HG02763 (cell line): ENCODE results near the gene EPHB2.

Experiments used
- ATAC-seq: cut with Tn5 transposase; IDR thresholded peaks from one replicate; pipeline ENCODE4 v1.9.1; 2021; ENCODE audit warnings: mild to moderate bottlenecking, moderate library complexity; ENCODE audit not compliant: unreplicated experiment

The EPHB2 gene

GRCh38 chr1:22749919-22750684 is 39.5 kb downstream of the EPHB2 start:
- no peak for ATAC-seq

DNA sequence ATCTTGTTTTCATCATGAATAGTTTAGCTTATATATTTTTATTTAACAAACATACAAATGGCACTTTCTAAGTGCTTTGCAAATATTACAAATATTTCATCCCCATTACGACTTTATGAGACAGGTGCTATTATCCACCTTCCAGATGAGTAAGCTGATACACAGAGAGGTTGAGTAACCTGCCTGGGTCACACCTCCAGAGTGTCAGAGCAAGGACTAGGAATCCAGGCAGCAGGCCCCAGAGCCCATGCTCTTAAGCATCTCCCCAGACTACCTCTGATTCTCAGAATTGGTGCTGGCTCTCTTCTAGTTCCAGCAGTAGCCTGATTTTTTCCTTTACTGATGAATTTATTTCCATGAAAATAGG is 40.0 kb downstream of the EPHB2 start:
- no peak for ATAC-seq

GRCh38 chr1:22751124-22751531 is 40.5 kb downstream of the EPHB2 start:
- no peak for ATAC-seq

GRCh38 chr1:22752339-22752738 is 41.7 kb downstream of the EPHB2 start:
- no peak for ATAC-seq

- no peak for ATAC-seq
Measured at GRCh38 chr1:22753481-22753971, 42.9 kb downstream of the EPHB2 start.

- ATAC-seq = no peak
Measured at GRCh38 chr1:22754106-22754768, 43.6 kb downstream of the EPHB2 start.

GRCh38 chr1:22754824-22755223 is 44.2 kb downstream of the EPHB2 start:
- no peak for ATAC-seq

DNA sequence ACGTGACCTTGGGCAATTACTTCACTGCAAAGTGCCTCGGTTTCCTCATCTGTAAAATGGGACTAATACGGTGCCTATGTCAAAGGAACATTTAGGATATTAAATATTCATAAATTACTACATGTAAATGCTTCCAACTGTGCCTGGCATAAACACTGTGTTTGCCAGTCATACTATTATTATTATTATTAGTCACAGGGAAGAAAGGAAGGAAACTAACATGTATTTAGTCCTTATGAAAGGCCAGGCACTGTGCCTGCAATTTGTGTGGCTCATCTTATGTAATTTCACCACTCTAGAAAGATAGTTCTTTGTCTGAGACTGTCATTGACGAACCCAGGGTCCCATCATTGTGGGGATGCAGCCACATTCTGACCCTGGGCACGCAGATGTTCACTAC is 45.0 kb downstream of the EPHB2 start:
- ATAC-seq = no peak

- no peak for ATAC-seq
Measured at GRCh38 chr1:22756125-22756735, 45.6 kb downstream of the EPHB2 start.

GRCh38 chr1:22760455-22760854 is 49.8 kb downstream of the EPHB2 start:
- no peak for ATAC-seq

DNA sequence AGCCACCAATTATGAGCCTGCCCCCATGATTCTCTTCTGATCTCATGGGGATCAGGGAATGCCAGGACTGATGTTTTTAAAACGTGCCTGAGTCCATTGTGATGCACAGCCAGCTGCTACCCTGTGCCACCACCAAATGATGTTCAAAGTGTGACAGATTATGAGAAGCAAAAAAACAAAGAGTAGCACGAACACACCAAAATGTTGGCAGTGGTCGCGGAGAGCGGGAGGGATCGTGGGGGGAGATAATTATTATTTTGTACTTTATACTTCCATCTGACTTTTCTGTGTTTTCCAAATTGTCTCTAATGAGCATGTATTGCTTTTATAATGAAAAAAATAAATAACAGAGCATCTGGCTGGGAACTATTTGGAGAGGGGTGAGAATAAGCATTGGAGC is 50.5 kb downstream of the EPHB2 start:
- ATAC-seq = no peak

- no peak for ATAC-seq
Measured at GRCh38 chr1:22761821-22762220, 51.2 kb downstream of the EPHB2 start.

- no peak for ATAC-seq
Measured at GRCh38 chr1:22763487-22764200, 53.0 kb downstream of the EPHB2 start.

DNA sequence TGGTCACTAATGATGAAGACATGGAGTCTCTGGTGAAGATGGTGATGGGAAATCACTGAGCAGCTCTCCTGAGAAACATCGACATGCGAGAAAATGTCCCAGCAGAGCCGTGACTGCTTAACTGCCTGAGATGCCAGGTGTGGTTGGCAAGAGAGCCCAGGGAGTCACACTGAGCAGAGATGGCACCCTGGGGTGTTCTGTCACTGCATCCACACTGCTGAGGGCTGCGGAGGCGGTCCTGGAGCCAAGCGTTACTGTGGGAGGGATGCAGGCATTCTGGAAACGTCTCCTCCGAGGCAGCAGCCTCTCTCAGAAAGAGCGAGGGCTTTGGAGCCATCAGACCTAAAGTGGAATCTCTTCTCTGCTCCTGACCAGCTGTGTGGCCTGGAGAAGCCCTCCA is 57.2 kb downstream of the EPHB2 start:
- ATAC-seq = no peak

GRCh38 chr1:22769932-22770331 is 59.3 kb downstream of the EPHB2 start:
- ATAC-seq = no peak

GRCh38 chr1:22772014-22772413 is 61.4 kb downstream of the EPHB2 start:
- ATAC-seq = no peak

- no peak for ATAC-seq
Measured at GRCh38 chr1:22773981-22774832, 63.6 kb downstream of the EPHB2 start.

- ATAC-seq = no peak
Measured at GRCh38 chr1:22774833-22775182, 64.2 kb downstream of the EPHB2 start.

GRCh38 chr1:22775478-22775877 is 64.8 kb downstream of the EPHB2 start:
- ATAC-seq = no peak

- no peak for ATAC-seq
Measured at GRCh38 chr1:22776035-22776613, 65.5 kb downstream of the EPHB2 start.
